Tibial nerve (tissue), 4 donors: ENCODE data around the gene POP7. TPM values are rescaled to one million over a fixed set of nuclear protein-coding genes. Genes with fewer than 3 reads are reported as not detected.

ENCODE experiments used
- DNase-seq, 2 donors: peaks; one replicate each; pipeline ENCODE4 v3.0.0-alpha.2; 2019; ENCODE audit warnings: low spot score in 2 of 2
- H3K27ac ChIP-seq, 4 donors: fragments of 200-600 bp; sonication (generic) in 3 of 4; one replicate each; pipeline ENCODE4 v1.5.1; 2017 to 2019; ENCODE audit warnings: mild to moderate bottlenecking in 1 of 4
- H3K27me3 ChIP-seq, 2 donors: fragments of 200-600 bp; sonication (generic) in 1 of 2; one replicate each; pipeline versions ENCODE4 v1.5.1 to v1.6.0; 2017 to 2019
- H3K36me3 ChIP-seq, 3 donors: fragments of 200-600 bp; sonication (generic); one replicate each; pipeline ENCODE4 v1.5.1; 2018 to 2019
- H3K4me1 ChIP-seq, 4 donors: fragments of 200-600 bp; sonication (generic) in 3 of 4; one replicate each; pipeline ENCODE4 v1.5.1; 2017 to 2019
- H3K4me3 ChIP-seq, 4 donors: fragments of 200-600 bp; sonication (generic) in 3 of 4; one replicate each; pipeline ENCODE4 v1.5.1; 2017 to 2019; ENCODE audit warnings: mild to moderate bottlenecking in 1 of 4, moderate library complexity in 1 of 4
- H3K9me3 ChIP-seq, 4 donors: fragments of 200-600 bp; sonication (generic) in 3 of 4; one replicate each; pipeline ENCODE4 v1.5.1; 2017 to 2019
- EP300 ChIP-seq, 2 donors: sonication (generic); formaldehyde crosslinking; IDR thresholded peaks; one replicate each; pipeline ENCODE4 v1.6.1; 2017; ENCODE audit warnings: antibody characterized with exemption in 2 of 2, mild to moderate bottlenecking in 1 of 2
- POLR2A ChIP-seq, 2 donors: fragments of 450-650 bp; IDR thresholded peaks; one replicate each; pipeline ENCODE4 v1.6.1; 2017; ENCODE audit warnings: antibody characterized with exemption in 2 of 2, mild to moderate bottlenecking in 2 of 2, moderate library complexity in 2 of 2
- WGBS, 2 donors: methylation state at CpG; one replicate each; pipeline ENCODE4 v1.1.5; 2018; 5-methylcytosine and 5-hydroxymethylcytosine counted together
- total RNA-seq, 4 donors: library from RNA; depleted of rRNA; stranded (reverse); fragments of >200 nt; gene quantifications; one replicate each; pipeline ENCODE4 v1.1.0, GENCODE V29; 2016
- TF ChIP-seq, protein P1 (sequence below), 5 experiments: fragments of 200-600 bp in 3 of 5; fragments of 450-650 bp in 2 of 5; sonication (generic) in 3 of 5; IDR thresholded peaks; one replicate each; pipeline ENCODE4 v1.5.1; 2016 to 2019; ENCODE audit warnings: antibody characterized with exemption in 5 of 5, mild to moderate bottlenecking in 3 of 5, moderate library complexity in 2 of 5

The POP7 gene
- total RNA-seq, 4 donors from 2014 or later: 23.1 to 50.7 (median 35.6) TPM

DNA sequence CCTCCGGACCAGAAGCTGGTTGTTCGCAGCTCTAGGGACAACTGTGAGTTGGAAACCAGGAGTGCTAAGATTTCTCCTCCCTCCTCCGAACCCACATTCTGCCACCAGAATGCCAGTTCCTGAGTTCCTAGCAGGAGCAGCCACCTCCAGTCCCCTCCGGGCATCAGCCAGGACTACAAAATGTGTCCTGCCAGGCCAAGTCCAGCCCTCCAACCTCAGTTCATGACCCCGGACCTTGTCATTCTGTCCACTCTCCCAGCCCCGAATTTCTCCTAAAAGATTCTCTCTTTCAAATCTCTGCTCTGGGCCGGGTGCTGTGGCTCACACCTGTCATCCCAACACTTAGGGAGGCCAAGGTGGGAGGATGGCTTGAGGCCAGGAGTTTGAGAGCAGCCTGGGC, 29.8 kb downstream of the POP7 start:
- no peaks in the 10 kb centered on the region for H3K27me3 ChIP-seq
- DNase-seq: no peak
- TF ChIP-seq POLR2A (IDR thresholded peaks at IDR 0.05): no peak
- TF ChIP-seq EP300 (IDR thresholded peaks at IDR 0.05): no peak
- TF ChIP-seq, protein P1, sequence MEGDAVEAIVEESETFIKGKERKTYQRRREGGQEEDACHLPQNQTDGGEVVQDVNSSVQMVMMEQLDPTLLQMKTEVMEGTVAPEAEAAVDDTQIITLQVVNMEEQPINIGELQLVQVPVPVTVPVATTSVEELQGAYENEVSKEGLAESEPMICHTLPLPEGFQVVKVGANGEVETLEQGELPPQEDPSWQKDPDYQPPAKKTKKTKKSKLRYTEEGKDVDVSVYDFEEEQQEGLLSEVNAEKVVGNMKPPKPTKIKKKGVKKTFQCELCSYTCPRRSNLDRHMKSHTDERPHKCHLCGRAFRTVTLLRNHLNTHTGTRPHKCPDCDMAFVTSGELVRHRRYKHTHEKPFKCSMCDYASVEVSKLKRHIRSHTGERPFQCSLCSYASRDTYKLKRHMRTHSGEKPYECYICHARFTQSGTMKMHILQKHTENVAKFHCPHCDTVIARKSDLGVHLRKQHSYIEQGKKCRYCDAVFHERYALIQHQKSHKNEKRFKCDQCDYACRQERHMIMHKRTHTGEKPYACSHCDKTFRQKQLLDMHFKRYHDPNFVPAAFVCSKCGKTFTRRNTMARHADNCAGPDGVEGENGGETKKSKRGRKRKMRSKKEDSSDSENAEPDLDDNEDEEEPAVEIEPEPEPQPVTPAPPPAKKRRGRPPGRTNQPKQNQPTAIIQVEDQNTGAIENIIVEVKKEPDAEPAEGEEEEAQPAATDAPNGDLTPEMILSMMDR (IDR thresholded peaks at IDR 0.05): no peak
- no peaks in the 10 kb centered on the region for H3K4me1 ChIP-seq
- 87 to 88% methylated on average over 6 to 7 of the region's 7 CpGs for WGBS, 2 donors
- H3K27ac ChIP-seq: no peak overlapping the region
- H3K4me3 ChIP-seq: no peak overlapping the region
- H3K9me3 ChIP-seq: no peaks in the 10 kb centered on the region
- no peaks in the 10 kb centered on the region for H3K36me3 ChIP-seq

DNA sequence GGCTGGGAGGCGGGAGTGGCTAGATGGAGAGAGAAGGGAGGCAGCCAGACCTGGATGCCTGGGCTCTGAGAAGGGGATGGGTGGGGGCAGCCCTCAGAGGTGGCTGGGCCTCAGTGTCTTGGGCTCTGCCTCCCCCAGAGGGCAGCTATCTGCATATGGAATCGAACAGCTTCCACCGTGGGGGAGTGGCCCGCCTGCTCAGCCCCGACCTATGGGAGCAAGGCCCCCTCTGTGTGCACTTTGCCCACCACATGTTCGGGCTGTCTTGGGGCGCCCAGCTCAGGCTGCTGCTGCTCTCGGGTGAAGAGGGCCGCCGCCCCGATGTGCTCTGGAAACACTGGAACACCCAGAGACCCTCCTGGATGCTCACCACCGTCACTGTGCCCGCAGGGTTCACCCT, 30.8 kb downstream of the POP7 start:
- no peak for DNase-seq
- no peaks in the 10 kb centered on the region for H3K9me3 ChIP-seq
- H3K27ac ChIP-seq: no peak overlapping the region
- no peaks in the 10 kb centered on the region for H3K36me3 ChIP-seq
- 70% methylated on average over 13 of the region's 13 CpGs; no CpG with 5 or more reads in 1 of the 2 donors for WGBS, 2 donors
- TF ChIP-seq POLR2A (IDR thresholded peaks at IDR 0.05) (no peak), EP300 (IDR thresholded peaks at IDR 0.05) (no peak)
- TF ChIP-seq, protein P1 (IDR thresholded peaks at IDR 0.05): no peak
- H3K27me3 ChIP-seq: no peaks in the 10 kb centered on the region
- H3K4me1 ChIP-seq: no peaks in the 10 kb centered on the region
- no peak overlapping the region for H3K4me3 ChIP-seq

DNA sequence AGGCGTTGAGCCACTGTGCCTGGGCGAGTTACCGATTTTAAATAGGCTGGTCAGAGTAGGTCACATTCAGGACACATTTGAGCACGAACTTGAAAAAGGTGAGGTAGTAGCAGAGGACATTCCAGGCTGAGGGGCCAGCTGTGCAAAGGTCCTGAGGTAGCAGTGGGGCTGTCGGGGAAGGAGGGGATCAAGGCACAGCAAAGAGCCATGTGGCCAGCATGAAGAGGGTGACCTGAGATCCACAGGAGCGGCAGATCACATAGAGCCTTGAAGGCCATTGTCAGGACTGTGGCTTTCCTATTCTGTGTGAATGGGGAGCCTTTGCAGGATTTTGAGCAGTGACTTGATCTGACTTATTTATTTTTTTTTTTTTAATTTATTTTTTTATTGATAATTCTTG, 34.0 kb downstream of the POP7 start:
- Histone ChIP-seq H3K27ac (no peak overlapping the region), H3K9me3 (no peaks in the 10 kb centered on the region), H3K4me1 (peaks cover 0 to 2% (median 0%) of the 10 kb centered on the region in 4 donors), H3K36me3 (no peaks in the 10 kb centered on the region), H3K27me3 (peaks cover 0 to under 1% of the 10 kb centered on the region in 2 donors), H3K4me3 (no peak overlapping the region)
- DNase-seq: no peak
- TF ChIP-seq EP300 (IDR thresholded peaks at IDR 0.05): no peak
- TF ChIP-seq, protein P1 (IDR thresholded peaks at IDR 0.05): no peak
- no peak for TF ChIP-seq POLR2A (IDR thresholded peaks at IDR 0.05)
- 91 to 94% methylated on average over 6 of the region's 6 CpGs for WGBS, 2 donors

DNA sequence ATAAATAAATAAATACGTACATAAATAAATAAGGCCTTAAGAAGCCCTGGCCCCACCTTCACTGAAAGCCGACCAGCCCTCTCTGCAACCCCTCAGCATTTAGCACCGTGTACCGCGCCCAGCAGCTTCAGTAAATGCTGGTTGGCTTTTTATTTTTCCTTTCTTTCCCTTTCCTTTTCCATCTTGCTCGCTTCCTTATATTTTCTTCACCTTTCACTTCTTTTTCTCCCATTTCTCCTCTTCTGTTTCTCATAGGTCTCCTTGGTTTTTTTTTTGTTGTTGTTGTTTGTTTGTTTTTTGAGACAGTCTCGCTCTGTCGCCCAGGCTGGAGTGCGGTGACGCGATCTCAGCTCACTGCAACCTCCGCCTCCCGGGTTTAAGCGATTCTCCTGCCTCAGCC, 38.7 kb downstream of the POP7 start:
- Histone ChIP-seq H3K36me3 (no peaks in the 10 kb centered on the region), H3K4me1 (peaks cover 0 to 7% (median 0%) of the 10 kb centered on the region in 4 donors), H3K27ac (no peak overlapping the region), H3K27me3 (peaks cover 0 to 28% of the 10 kb centered on the region in 2 donors), H3K4me3 (peak overlapping the region in 1 of 4 donors; percentile 49), H3K9me3 (no peaks in the 10 kb centered on the region)
- no peak for DNase-seq
- TF ChIP-seq POLR2A (IDR thresholded peaks at IDR 0.05) (no peak), EP300 (IDR thresholded peaks at IDR 0.05) (no peak)
- TF ChIP-seq, protein P1 (IDR thresholded peaks at IDR 0.05): no peak
- WGBS, 2 donors: 93 to 95% methylated on average over 14 of the region's 14 CpGs

DNA sequence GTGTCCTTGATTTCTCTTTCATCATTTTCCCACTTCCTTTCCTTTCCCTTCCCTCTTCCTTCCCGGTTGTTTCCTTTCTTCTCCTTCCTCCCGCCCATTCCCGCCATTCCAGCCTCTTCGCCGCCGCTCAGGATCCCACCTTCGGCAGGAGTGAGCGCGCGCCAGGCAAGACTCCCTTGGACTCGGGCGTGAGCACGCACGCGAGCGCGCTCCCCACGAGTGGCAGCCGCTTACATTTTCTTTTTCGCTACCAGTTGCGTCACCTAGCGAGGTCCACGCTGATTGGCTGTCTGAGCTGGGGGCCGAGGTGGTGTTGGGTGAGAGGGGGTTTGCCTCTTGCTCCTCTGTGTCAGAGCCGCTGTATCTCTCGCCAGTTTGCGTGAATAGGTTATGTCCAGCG, 39.3 kb downstream of the POP7 start:
- no peaks in the 10 kb centered on the region for H3K36me3 ChIP-seq
- H3K9me3 ChIP-seq: no peaks in the 10 kb centered on the region
- TF ChIP-seq EP300 (IDR thresholded peaks at IDR 0.05) (no peak), POLR2A (IDR thresholded peaks at IDR 0.05) (no peak)
- TF ChIP-seq, protein P1 (IDR thresholded peaks at IDR 0.05): no peak
- peaks cover 0 to 7% (median 0%) of the 10 kb centered on the region in 4 donors for H3K4me1 ChIP-seq
- peaks cover 0 to 30% of the 10 kb centered on the region in 2 donors for H3K27me3 ChIP-seq
- H3K27ac ChIP-seq: no peak overlapping the region
- 25 to 43% methylated on average over 27 of the region's 28 CpGs for WGBS, 2 donors
- DNase-seq: peak in 1 of 2 donors; percentile 24
- H3K4me3 ChIP-seq: peak overlapping the region in 2 of 4 donors; percentile 32 to 49
